Stimulated activated naive CD4-positive, alpha-beta T cell treated with Interleukin-2 at 50 U/mL for 16 hours (primary cell): Measurements from ENCODE around the gene ZNF782.
"Not testable (repeated sequence)": the region's sequence is repeated elsewhere in the genome, so short reads cannot be mapped to it uniquely, and the experiment has no call there.

Experiments
- DNase-seq: peaks from one replicate; lab custom pipeline; 2025; lab: John Stamatoyannopoulos, UW

The ZNF782 gene

DNA sequence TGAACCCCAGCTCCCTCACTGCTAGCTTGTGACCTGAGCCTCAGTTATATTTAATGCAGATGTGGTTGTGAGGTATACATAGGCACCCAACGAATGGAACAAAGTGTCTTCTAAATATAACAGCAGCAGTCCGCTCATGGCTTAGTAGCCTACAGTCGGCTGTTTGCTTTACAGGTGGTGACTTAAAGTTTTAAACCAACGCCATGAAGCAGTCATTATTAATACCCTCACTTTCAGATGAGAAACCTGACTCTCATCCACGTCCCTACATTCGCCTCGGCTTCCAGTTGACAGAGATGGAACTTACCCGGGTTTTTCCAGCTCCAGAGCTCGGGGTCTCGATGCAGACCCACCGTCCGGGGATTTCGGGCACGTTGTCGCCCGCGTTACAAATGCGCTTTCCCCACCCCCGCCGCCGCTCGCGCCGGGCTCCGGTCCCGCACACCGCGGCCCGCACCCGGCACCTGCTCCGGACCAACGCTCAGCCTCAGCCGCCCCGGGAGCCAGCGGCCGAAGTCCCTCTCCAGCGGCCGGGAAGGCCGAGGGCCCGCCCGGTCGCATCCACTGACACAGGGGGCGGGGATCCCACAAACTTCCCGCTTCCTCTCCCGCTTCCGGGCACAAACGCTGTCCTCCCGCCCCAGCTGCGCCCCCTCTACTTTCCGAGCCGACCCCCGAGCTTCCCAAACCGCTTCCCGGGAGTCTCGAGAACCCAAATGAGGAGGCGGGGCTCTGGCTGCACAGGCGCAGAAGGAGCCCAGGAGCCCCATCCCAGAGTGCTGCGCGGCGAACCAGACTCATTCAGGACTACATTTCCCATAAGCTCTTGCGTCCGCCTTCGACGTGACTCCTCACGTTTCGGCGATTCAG is at the start of gene ZNF782:
TSS of gene ZNF782 (minus strand) at position 734 of the 870 bp plus-strand sequence. CDS start 2,553 bp downstream, outside the sequence.
- DNase-seq = peak; percentile 84

DNA sequence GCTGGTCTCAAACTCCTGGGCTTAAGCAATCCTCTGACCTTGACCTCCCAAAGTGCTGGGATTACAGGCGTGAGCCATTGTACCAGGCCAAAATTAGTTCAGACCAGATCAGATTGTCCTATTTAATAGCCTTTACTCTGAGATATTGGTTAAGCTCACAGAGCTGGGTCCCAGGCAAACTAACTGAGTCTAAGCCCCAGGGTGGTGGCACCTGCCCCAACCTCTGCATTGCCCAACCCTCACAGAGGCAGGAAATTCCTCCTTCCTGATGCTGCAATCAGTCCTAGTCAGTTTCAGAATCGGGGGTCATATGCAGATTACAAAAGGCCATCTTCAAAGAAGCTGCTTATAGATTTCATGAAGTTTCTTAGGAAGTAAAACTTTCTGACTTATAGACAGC is 45.7 kb upstream of the ZNF782 start:
- DNase-seq = not testable (repeated sequence)

- no peak for DNase-seq
These were observed 37.8 kb upstream of the ZNF782 start for GRCh38 chr9:96892131-96892530.

DNA sequence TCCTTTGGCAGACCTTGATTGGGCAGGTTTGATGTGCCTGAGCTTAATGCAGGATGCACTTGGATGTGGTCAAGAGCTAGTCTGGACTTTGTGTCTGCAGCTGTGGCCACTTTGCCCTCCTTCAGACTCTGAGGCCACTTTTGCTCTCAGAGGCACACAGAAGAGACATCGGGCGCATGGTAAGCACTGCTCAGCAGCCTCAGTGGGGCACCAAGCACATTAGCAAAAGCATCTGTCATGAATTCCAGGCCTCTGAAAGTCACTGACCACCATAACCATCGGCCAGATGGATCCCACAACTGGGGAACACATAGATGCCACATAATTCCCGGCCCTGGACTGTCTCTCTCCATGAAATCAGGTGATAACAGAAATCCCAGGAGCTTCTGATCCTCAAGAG is 34.3 kb upstream of the ZNF782 start:
- DNase-seq = no peak

DNA sequence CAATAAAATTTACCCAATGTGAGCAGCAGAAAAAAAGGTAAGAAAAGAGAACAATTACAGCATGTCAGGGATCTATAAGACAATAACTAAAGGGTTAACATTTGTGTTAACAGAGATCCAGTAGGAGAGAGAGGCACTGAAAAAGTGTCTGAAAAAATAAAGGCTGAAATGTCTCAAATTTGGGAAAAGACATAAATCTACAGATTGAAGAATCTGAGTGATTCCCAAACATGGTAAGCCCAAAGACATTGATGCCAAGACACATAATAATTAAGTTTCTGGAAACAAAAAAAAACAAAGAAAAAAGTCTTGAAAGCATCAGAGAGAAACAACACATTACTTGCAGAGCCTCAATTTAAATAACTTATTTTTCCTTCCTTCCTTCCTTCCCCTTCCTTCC is 31.1 kb upstream of the ZNF782 start:
- DNase-seq = no peak

DNA sequence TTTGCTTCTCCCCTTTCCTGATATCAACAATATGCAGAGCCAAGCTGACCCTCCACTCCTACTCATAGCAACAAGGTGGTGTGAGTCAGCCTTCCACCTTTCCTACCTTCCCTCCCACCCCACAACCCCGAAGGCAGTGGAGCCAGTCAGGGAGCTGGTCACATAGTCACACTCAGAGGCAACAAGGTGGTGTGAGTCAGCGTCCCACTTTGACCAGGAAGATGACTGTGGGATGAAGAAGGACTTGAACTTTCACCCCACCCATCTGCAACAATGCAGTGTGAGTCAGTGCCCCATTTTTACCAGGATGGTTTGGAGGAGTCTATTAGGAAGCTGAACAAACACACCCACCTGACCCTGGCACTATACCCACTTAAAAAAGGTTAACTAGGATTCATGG is 30.1 kb upstream of the ZNF782 start:
- no peak for DNase-seq

DNA sequence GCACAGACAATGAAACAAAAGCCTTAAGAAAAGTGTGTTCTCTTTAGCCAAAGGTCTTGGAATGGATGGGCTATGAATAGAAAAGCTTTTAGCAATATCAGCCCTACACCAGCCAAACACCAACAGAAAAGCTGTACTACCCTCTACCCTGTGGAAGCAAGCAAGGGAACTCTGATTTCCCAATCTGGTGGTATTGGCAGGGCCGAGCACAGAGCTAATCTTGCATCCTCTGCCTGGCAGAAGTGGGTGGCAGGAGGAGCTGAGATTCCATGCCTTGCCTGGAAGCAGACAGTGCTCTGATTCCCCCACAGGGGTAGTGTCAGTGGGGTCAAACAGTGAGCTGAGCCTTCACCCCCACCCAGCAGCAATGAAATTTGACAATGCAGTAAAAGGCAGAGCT is 29.6 kb upstream of the ZNF782 start:
- no peak for DNase-seq

GRCh38 chr9:96877269-96877668 is 23.0 kb upstream of the ZNF782 start:
- DNase-seq = no peak

- DNase-seq = peak; percentile 8
These were observed 21.3 kb upstream of the ZNF782 start for GRCh38 chr9:96875461-96876142.

DNA sequence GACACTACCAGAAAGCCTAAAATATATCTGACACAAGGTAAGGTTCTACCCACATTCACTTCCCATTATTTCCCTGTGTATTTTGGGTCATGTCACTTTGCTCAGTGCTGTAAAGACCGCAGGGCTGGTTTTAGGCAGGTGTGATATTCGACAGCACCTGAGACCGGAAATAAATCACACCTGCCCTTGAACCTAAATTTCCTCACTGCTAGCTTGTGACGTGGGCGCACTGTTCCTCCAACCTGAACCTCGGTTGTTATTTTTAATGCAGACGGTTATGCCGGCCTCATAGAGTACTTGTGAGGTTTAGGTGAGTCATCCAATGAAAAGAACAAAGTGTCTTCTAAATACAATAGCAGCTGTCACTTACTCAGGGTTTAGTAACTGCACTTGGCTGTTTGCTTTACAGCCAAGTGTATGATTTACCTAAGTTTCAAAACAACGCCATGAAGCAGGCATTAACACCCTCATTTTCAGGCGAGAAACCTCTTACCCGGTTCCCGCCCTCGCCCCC is 20.7 kb upstream of the ZNF782 start:
- DNase-seq = peak; percentile 11

DNA sequence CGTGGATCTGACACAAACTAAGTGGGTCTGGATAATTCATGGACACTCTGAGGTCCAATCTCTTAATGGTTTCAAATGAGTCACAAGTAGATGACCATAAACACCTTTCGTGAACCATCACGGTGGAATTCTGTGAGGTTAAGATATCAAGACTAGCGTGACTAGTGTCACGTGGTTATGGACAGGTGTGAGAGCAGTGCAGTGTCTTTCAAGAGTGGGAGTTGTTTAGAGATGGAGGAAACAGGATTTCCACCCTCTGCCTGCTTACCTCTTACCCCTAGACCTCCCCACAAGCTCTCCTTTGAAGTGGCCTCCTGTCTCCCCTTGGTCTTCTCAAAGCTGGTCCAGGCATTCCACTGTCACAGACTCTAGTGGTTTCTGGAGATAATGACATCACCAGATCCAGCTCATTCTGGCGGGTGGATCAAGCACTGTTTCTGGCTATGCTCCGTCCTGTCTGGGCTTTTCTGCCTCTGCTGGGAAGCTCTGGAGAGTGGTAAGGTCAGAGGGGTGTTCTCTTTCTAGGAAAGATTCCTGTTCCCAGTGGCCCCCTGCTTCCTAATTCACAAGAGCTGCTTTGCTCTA is 20.0 kb upstream of the ZNF782 start:
- no peak for DNase-seq

DNA sequence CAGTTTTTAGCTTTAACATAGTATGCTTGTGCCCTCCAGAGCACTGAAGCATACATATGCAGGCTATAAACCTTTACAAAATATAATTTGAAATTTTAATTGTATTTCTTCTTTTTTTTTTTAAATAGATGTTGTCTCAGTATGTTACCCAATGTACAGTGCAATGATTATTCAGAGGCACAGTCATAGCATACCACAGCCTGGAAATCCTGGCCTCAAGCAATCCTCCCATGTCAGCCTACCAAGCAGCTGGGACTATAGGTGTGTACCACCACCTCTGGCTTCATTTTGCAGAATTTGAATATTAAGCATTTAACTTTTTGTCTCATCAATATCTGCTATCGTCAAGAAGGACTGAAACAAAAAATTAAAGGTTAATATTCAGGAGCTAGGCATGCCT is 16.9 kb upstream of the ZNF782 start:
- no peak for DNase-seq

DNA sequence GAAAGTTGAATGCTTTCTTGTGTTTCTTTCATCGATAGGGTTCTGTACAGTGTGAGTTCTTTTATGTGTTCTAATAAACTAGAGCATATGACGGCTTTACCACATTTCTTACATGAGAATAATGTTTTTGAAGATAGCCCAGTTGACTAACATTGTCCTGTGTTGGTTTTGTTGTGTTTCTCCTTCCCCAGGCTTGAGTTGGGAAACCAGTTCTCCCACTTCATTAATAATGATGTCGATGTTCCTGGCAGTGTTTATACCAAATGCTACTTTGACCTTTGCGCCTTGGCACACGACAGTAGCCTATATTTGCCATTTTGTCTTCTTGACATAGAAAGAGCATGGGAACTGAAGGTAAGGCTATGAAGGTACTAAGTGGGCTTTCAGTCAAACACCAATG is 14.4 kb upstream of the ZNF782 start:
- no peak for DNase-seq

- DNase-seq = no peak
These were observed 12.9 kb upstream of the ZNF782 start for GRCh38 chr9:96867079-96867804.

- DNase-seq = not testable (repeated sequence)
These were observed 10.9 kb upstream of the ZNF782 start for GRCh38 chr9:96865240-96865639.

- DNase-seq = no peak
These were observed 5.3 kb upstream of the ZNF782 start for GRCh38 chr9:96859461-96860198.

DNA sequence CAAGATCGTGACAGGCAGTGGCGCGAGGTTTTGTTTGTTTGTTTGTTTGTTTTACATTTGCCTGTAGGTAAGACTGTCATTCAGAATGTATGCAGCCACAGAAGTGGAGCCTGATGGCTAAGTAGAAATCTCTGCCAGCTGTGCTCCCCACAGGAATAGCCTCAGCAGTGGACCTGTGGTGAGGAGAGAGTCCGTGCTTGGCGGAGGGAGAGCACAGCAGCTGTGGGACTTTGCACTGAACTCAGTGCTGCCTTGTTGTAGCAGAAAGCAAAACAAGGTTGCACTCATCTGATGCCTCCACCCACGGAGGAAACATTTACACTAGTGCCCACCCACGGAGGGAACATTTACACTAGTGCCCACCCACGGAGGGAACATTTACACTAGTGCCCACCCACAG is 4.4 kb upstream of the ZNF782 start:
- DNase-seq = no peak

DNA sequence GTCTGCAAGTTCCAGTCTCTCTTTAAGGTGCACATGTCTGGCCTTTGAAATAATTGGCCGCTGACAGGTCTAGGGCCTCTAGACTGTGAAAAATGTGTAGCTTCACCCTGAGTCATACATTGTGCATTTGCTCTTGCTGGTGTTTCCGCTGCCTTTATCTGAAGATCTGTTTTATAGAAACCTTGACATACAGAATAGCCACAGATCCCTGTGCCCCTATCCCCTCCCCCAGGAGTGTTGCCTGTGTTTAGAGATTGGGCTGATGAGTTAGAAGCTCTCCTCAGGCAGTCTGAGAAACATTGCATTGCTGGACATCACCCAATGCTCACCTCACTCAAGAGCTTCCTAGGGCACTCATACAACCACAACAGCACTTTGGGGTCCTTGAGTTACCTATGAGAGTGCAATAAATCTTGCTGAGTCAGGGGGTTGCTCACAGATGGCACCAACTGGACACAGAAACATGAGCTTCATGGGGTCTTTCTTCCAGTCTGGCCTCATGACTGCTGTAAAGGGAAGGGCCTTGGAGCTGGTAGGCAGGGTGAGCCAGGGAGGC is 3.8 kb upstream of the ZNF782 start:
- no peak for DNase-seq

- peak; percentile 63 for DNase-seq
These were observed 2.3 kb upstream of the ZNF782 start for GRCh38 chr9:96856363-96857286.
